Gastrocnemius medialis (tissue), 4 donors: ENCODE results near the gene GGT6.

Source experiments
- POLR2A ChIP-seq, 2 donors: fragments of 450-650 bp; IDR thresholded peaks; one replicate each; pipeline ENCODE4 v1.6.1; 2017; ENCODE audit warnings: antibody characterized with exemption in 2 of 2, mild to moderate bottlenecking in 2 of 2, moderate library complexity in 2 of 2
- TF ChIP-seq, protein P1 (sequence below), 5 experiments: fragments of 450-650 bp in 3 of 5; fragments of 200-600 bp in 2 of 5; sonication (generic) in 2 of 5; IDR thresholded peaks in 4 of 5; conservative IDR thresholded peaks in 1 of 5; 1 replicate in 4 of 5; 2 replicates in 1 of 5; pipeline ENCODE4 v1.5.1; 2016 to 2019; ENCODE audit warnings: antibody characterized with exemption in 5 of 5, mild to moderate bottlenecking in 3 of 5, moderate library complexity in 3 of 5

DNA sequence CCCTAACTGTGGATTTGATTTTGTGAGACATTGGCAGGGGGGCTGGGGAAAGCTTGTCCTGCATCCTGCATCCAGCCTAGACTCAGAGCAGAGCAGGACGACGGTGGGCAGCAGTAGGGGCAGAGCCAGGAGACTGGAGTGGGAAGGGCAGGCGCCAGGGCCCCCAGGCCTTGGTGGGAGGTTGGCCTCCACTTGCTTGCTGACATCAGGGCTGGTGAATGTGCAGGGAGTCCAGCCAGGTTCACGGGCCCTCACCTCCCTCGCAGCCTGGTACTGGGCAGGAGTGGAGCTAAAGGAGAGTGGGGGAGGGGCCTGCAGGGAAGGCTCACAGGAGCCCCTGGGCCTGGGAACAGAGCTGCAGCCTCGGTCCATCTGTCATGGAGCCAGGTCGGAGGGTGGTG is 21.7 kb upstream of the GGT6 start:
- TF ChIP-seq, protein P1, sequence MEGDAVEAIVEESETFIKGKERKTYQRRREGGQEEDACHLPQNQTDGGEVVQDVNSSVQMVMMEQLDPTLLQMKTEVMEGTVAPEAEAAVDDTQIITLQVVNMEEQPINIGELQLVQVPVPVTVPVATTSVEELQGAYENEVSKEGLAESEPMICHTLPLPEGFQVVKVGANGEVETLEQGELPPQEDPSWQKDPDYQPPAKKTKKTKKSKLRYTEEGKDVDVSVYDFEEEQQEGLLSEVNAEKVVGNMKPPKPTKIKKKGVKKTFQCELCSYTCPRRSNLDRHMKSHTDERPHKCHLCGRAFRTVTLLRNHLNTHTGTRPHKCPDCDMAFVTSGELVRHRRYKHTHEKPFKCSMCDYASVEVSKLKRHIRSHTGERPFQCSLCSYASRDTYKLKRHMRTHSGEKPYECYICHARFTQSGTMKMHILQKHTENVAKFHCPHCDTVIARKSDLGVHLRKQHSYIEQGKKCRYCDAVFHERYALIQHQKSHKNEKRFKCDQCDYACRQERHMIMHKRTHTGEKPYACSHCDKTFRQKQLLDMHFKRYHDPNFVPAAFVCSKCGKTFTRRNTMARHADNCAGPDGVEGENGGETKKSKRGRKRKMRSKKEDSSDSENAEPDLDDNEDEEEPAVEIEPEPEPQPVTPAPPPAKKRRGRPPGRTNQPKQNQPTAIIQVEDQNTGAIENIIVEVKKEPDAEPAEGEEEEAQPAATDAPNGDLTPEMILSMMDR (IDR thresholded peaks at IDR 0.05 in 4 of 5, conservative IDR thresholded peaks at IDR 0.05 in 1 of 5): no peak
- no peak for TF ChIP-seq POLR2A (IDR thresholded peaks at IDR 0.05)
